ENCODE data around the gene RICTOR. TPM values are rescaled to one million over a fixed set of nuclear protein-coding genes. Genes with fewer than 3 reads are reported as not detected.

The RICTOR gene
- total and polyA plus RNA-seq, 2 donors from 2014 or later = 3.4 to 43.8 TPM

DNA sequence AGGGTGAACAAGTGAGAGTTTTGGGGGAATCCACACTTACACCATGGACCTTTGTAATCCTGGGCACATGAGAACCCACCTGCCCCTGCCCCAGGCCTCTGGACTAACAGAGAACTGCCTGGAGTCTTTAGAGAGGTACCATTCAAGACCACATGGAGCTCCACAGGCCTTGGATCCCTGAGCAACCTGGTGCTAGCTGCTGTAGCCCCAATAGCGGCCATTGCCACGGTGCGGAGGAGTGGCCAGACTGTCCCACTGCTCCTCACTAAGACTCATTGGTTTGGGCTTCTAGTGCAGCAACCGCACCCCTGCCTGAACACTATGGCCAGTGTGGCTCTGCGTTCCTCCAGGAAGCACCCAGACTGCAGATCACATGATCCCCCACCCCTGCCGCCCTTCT is 182.6 kb downstream of the RICTOR start:
- peaks cover 0 to 10% (median 0%) of the 10 kb centered on the region in 3 donors for H3K9me3 ChIP-seq (ENCODE audit: control insufficient read depth in 2 of 3, insufficient read depth in 1 of 3, low read length in 3 of 3)
- intact Hi-C loops (cut with DNase I) = no loop called here
- no peak overlapping the region for H3K4me3 ChIP-seq (ENCODE audit: low read length in 3 of 3)
- no peak overlapping the region for H3K27ac ChIP-seq (ENCODE audit: low read depth in 2 of 2, low read length in 2 of 2)
- no peak for FAIRE-seq
- no peaks in the 10 kb centered on the region for H3K27me3 ChIP-seq (ENCODE audit: control insufficient read depth, insufficient read depth, low read length)
- H3K9ac ChIP-seq (ENCODE audit: low read length in 3 of 3) = no peak overlapping the region
- H3K36me3 ChIP-seq (ENCODE audit: control insufficient read depth in 2 of 3, insufficient read depth in 3 of 3, low read length in 3 of 3) = peaks cover 0 to 2% (median 0%) of the 10 kb centered on the region in 3 donors
- no peaks in the 10 kb centered on the region for H3K4me1 ChIP-seq (ENCODE audit: control insufficient read depth in 2 of 3, insufficient read depth in 2 of 3, low read depth in 1 of 3, low read length in 3 of 3)
- TF ChIP-seq, protein P1, sequence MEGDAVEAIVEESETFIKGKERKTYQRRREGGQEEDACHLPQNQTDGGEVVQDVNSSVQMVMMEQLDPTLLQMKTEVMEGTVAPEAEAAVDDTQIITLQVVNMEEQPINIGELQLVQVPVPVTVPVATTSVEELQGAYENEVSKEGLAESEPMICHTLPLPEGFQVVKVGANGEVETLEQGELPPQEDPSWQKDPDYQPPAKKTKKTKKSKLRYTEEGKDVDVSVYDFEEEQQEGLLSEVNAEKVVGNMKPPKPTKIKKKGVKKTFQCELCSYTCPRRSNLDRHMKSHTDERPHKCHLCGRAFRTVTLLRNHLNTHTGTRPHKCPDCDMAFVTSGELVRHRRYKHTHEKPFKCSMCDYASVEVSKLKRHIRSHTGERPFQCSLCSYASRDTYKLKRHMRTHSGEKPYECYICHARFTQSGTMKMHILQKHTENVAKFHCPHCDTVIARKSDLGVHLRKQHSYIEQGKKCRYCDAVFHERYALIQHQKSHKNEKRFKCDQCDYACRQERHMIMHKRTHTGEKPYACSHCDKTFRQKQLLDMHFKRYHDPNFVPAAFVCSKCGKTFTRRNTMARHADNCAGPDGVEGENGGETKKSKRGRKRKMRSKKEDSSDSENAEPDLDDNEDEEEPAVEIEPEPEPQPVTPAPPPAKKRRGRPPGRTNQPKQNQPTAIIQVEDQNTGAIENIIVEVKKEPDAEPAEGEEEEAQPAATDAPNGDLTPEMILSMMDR (IDR thresholded peaks at IDR 0.05; ENCODE audit: borderline replicate concordance, extremely low read depth, insufficient read depth) = no peak
- peak in 1 of 5 donors; percentile 58 for DNase-seq

DNA sequence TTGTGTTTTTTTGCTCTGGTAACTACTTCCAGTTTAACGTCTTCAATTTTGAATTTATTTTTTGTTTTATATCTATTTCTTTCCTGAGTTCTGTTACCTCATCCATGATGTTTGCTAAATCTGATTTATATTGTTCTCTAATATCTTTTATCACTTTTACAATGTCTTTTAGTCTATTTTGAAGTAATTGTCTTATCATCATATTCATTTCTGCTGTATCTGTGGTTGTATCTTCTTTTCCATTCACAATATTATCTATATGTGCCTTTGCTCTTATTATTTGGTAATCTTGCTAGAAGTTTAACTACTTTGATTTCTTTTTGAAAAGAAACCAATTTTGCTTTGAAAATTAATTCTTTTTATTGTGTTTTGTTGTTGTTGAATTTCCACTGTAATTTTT is 184.8 kb downstream of the RICTOR start:
- Histone ChIP-seq H3K27me3 (ENCODE audit: control insufficient read depth, insufficient read depth, low read length) (no peaks in the 10 kb centered on the region), H3K27ac (ENCODE audit: low read depth in 2 of 2, low read length in 2 of 2) (no peak overlapping the region), H3K9me3 (ENCODE audit: control insufficient read depth in 2 of 3, insufficient read depth in 1 of 3, low read length in 3 of 3) (no peaks in the 10 kb centered on the region), H3K4me1 (ENCODE audit: control insufficient read depth in 2 of 3, insufficient read depth in 2 of 3, low read depth in 1 of 3, low read length in 3 of 3) (no peaks in the 10 kb centered on the region), H3K36me3 (ENCODE audit: control insufficient read depth in 2 of 3, insufficient read depth in 3 of 3, low read length in 3 of 3) (peaks cover 0 to 17% (median 0%) of the 10 kb centered on the region in 3 donors), H3K4me3 (ENCODE audit: low read length in 3 of 3) (no peak overlapping the region), H3K9ac (ENCODE audit: low read length in 3 of 3) (no peak overlapping the region)
- peak; percentile 13 for FAIRE-seq
- DNase-seq = no peak
- TF ChIP-seq, protein P1 (IDR thresholded peaks at IDR 0.05; ENCODE audit: borderline replicate concordance, extremely low read depth, insufficient read depth) = no peak
- intact Hi-C loops (cut with DNase I) = no loop called here

DNA sequence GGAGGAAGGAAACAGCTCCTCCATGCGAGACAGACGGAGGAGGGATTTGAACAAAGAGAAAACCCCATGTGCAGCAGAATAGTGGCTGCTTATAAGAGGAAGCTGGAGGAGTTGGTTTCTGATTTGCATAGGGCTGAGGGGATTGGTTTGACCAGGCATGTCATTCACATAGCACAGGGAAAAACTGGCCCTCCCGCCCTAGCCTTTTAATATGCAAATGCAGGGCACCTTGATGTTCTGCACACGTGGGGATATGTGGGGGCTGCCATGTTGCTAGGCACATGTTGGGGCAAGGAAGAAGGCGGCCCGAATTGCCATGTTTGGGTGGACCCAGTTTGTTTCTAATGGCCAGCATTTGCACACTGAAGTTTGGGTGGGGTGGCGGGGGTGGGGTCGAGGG is 186.2 kb downstream of the RICTOR start:
- H3K9me3 ChIP-seq (ENCODE audit: control insufficient read depth in 2 of 3, insufficient read depth in 1 of 3, low read length in 3 of 3) = no peaks in the 10 kb centered on the region
- peaks cover 0 to 25% (median 0%) of the 10 kb centered on the region in 3 donors for H3K36me3 ChIP-seq (ENCODE audit: control insufficient read depth in 2 of 3, insufficient read depth in 3 of 3, low read length in 3 of 3)
- H3K4me3 ChIP-seq (ENCODE audit: low read length in 3 of 3) = no peak overlapping the region
- intact Hi-C loops (cut with DNase I) = no loop called here
- TF ChIP-seq, protein P1 (IDR thresholded peaks at IDR 0.05; ENCODE audit: borderline replicate concordance, extremely low read depth, insufficient read depth) = no peak
- no peak for DNase-seq
- FAIRE-seq = no peak
- H3K4me1 ChIP-seq (ENCODE audit: control insufficient read depth in 2 of 3, insufficient read depth in 2 of 3, low read depth in 1 of 3, low read length in 3 of 3) = no peaks in the 10 kb centered on the region
- no peaks in the 10 kb centered on the region for H3K27me3 ChIP-seq (ENCODE audit: control insufficient read depth, insufficient read depth, low read length)
- H3K9ac ChIP-seq (ENCODE audit: low read length in 3 of 3) = no peak overlapping the region
- no peak overlapping the region for H3K27ac ChIP-seq (ENCODE audit: low read depth in 2 of 2, low read length in 2 of 2)

Other genes with a start within 250 kb of the RICTOR start
- gene OSMR, start 228.4 kb downstream of the RICTOR start, total RNA-seq = 118 TPM
- 12.9 TPM for gene OSMR, start 228.4 kb downstream of the RICTOR start, polyA plus RNA-seq (ENCODE audit: insufficient read depth, low read depth, low replicate concordance)
- gene FYB1, start 145.2 kb upstream of the RICTOR start, total RNA-seq = 53.7 TPM
- 2.3 TPM for gene FYB1, start 145.2 kb upstream of the RICTOR start, polyA plus RNA-seq (ENCODE audit: insufficient read depth, low read depth, low replicate concordance)